ENCODE results near the gene CEBPA. TPM values are rescaled to one million over a fixed set of nuclear protein-coding genes. Genes with fewer than 3 reads are reported as not detected.

CEBPA gene
- total and polyA plus RNA-seq, 9 donors = 0.92 to 6.1 (median 3.7) TPM

DNA sequence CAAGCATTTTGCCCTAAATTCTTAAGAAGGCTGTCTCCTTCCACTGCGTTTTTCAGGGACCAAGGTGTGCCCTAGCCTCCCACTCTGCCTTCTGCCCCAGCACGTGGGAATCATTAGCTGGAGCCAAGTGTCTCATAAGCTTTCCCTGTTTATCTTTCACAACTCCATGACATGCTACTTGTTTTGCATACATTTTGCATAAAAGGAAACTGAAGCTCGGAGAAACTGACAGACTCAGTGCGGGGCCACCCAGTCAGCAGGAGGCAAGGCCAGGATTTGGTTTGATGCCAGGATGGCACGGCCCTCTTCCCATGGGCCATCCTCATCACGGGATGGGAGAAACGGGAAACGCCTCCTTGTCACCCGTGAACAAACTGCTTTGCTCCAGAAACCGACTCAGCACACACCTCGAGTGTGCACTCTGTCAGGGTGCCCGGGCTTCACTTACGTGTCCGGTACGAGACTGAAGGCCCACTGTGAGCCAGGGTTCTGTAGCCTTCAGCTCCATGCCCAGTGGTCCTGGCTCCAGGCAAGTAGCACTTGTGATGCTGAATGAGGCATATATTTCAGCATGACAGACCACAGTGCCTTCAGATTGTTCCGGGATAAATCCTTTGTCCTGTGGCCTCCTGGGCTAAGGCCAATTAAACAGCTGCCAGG lies 9.6 kb downstream of the CEBPA start:
- TF ChIP-seq, protein P1, sequence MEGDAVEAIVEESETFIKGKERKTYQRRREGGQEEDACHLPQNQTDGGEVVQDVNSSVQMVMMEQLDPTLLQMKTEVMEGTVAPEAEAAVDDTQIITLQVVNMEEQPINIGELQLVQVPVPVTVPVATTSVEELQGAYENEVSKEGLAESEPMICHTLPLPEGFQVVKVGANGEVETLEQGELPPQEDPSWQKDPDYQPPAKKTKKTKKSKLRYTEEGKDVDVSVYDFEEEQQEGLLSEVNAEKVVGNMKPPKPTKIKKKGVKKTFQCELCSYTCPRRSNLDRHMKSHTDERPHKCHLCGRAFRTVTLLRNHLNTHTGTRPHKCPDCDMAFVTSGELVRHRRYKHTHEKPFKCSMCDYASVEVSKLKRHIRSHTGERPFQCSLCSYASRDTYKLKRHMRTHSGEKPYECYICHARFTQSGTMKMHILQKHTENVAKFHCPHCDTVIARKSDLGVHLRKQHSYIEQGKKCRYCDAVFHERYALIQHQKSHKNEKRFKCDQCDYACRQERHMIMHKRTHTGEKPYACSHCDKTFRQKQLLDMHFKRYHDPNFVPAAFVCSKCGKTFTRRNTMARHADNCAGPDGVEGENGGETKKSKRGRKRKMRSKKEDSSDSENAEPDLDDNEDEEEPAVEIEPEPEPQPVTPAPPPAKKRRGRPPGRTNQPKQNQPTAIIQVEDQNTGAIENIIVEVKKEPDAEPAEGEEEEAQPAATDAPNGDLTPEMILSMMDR (IDR thresholded peaks at IDR 0.05) = no peak
- TF ChIP-seq EP300 (IDR thresholded peaks at IDR 0.05) = no peak
- no peak for TF ChIP-seq POLR2A (IDR thresholded peaks at IDR 0.05)
- Histone ChIP-seq H3K9me3 (no peaks in the 10 kb centered on the region), H3K36me3 (no peaks in the 10 kb centered on the region), H3K4me3 (no peak overlapping the region), H3K4me1 (ENCODE audit: insufficient read depth) (no peaks in the 10 kb centered on the region), H3K27ac (no peak overlapping the region), H3K27me3 (no peaks in the 10 kb centered on the region)
- 37 to 53% (median 50%) methylated on average over 16 of the region's 16 CpGs for WGBS, 3 donors
- no peak for DNase-seq
- intact Hi-C loops (cut with DNase I) = no loop called here

DNA sequence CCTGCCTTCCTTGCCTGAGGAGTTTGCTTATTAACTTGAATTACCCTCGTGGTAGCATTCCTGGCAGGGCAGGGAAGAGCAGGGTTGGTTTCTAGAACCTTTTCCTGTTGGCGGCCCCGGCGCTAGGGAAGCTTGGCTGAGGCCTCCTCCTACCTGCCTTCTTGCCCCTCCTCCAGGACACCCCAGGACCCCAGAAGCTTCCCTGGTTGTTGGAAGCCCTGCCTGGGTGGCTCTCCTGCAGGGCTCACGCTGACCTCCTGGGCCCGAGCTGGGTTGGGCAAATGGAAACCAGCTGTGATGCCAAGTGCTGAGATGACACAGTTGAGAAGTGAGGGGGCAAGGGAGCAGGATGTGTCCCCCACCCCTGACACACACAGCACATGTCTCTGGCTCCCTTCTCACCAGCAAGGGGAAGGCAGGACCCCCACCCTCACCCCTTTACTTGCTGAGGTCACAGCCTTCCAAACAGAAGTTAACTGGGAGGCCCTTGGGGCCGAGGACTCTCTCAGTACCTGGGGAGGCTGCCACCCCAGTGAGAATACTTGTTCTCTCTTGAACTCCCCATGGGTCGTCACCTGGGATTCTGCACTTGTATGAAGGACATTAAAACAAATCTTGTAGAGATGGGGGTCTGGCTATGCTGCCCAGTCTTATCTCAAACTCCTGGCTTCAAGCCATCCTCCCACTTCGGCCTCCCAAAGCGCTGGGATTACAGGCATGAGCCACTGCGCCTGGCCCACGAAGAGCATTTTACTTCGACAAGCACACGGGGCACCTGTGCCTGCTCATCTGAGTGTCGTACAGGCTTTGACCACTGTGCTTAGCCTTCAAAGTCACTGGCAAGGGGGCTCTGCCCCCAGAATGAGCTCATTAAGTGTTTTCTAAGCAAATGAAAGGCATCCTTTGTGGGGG lies 10.5 kb downstream of the CEBPA start:
- DNase-seq = no peak
- H3K4me1 ChIP-seq (ENCODE audit: insufficient read depth) = no peaks in the 10 kb centered on the region
- H3K36me3 ChIP-seq = no peaks in the 10 kb centered on the region
- H3K27me3 ChIP-seq = no peaks in the 10 kb centered on the region
- no peak for TF ChIP-seq EP300 (IDR thresholded peaks at IDR 0.05)
- TF ChIP-seq POLR2A (IDR thresholded peaks at IDR 0.05) = no peak
- TF ChIP-seq, protein P1 (IDR thresholded peaks at IDR 0.05) = no peak
- no peaks in the 10 kb centered on the region for H3K9me3 ChIP-seq
- intact Hi-C loops (cut with DNase I) = no loop called here
- no peak overlapping the region for H3K27ac ChIP-seq
- no peak overlapping the region for H3K4me3 ChIP-seq
- 67 to 77% (median 74%) methylated on average over 15 of the region's 15 CpGs for WGBS, 3 donors

DNA sequence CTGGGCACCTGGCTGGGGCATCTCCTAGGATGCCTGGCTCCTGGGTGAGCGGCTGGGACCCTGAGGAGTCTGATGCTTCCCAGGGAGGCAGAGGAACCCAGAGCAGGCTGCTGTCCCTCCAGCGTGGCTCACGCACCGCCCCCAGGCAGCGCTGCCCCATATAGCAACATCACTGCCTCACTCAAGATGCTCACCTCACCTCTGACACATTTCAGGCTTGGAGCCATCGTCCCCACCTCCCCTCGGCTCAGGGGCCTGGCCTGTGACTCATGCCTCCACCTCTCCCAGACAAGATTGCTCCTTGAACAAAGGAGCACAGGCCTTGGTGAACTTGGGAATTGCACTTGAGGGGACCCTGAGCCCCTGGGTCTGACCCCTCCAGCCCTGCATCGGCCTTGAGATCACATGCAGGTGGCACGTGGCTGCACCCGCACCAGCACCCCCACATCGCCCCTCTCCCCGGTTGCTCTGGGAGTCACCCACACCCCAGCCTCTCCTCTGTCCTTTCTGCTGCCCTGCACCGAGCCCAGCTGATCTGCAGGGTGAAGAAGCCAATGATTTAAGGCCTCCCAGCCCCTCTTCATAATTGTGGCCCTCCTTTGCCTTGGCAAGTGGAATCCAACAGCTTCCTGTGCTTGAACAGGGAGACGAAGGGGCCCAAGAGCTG lies 11.2 kb downstream of the CEBPA start:
- H3K27me3 ChIP-seq = no peaks in the 10 kb centered on the region
- TF ChIP-seq, protein P1 (IDR thresholded peaks at IDR 0.05) = no peak
- no peak for TF ChIP-seq POLR2A (IDR thresholded peaks at IDR 0.05)
- no peak for TF ChIP-seq EP300 (IDR thresholded peaks at IDR 0.05)
- H3K36me3 ChIP-seq = no peaks in the 10 kb centered on the region
- intact Hi-C loops (cut with DNase I) = no loop called here
- no peak overlapping the region for H3K4me3 ChIP-seq
- H3K9me3 ChIP-seq = no peaks in the 10 kb centered on the region
- H3K4me1 ChIP-seq (ENCODE audit: insufficient read depth) = no peaks in the 10 kb centered on the region
- no peak overlapping the region for H3K27ac ChIP-seq
- 76 to 81% (median 79%) methylated on average over 14 of the region's 14 CpGs for WGBS, 3 donors
- no peak for DNase-seq

DNA sequence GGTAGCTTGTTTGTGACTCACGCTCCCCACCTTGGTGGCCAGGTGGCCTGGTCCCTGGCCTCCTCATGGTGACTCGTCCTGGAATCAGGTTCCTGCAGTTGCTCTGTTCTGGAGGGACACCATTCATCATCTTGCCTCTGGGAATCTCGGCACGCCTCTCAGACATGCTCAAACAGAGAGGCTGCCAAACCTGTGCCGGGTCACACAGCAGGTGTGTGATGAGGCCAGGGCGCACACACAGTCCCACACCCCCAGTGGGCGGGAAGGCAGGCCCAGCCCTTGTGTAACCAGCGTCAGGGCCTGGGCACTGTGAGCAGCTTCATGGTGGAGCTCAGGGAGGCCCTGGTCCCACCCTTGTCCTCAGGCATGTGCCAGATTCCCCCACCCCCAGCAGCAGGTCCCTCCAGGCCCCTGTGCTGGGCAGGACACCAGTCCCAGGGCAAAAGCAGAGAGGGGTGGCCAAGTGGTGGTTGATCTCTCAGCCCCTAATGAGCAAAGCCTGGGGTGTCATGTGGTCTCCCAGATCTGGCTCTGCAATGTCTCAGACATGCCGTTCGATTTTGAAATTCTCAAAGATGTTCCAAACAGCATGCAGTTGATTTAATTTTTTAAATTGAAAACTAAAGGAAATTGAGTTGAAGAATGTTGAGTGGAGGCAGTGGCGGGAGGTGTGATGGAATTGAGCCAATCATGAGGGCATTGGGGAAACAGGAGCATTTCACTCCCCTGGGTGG lies 12.1 kb downstream of the CEBPA start:
- TF ChIP-seq, protein P1 (IDR thresholded peaks at IDR 0.05) = no peak
- TF ChIP-seq POLR2A (IDR thresholded peaks at IDR 0.05) (no peak), EP300 (IDR thresholded peaks at IDR 0.05) (no peak)
- no peak overlapping the region for H3K27ac ChIP-seq
- WGBS, 3 donors = 82 to 84% (median 82%) methylated on average over 11 of the region's 11 CpGs

More for the DNA sequence above, 12.1 kb downstream of the CEBPA start:
- H3K36me3 ChIP-seq = no peaks in the 10 kb centered on the region
- no peaks in the 10 kb centered on the region for H3K27me3 ChIP-seq
- no peaks in the 10 kb centered on the region for H3K4me1 ChIP-seq (ENCODE audit: insufficient read depth)
- no peak for DNase-seq
- no peaks in the 10 kb centered on the region for H3K9me3 ChIP-seq
- intact Hi-C loops (cut with DNase I) = no loop called here
- no peak overlapping the region for H3K4me3 ChIP-seq

All from ovary (tissue), 9 donors.